DMS53 treated with DMSO at 0.1 percent for 48 hours (cell line): Measurements from ENCODE around the gene KRTAP20-2.

Experiments
- DNase-seq: peaks from one replicate; lab custom pipeline; 2025; ENCODE audit not compliant: unreplicated experiment; lab: John Stamatoyannopoulos, UW

KRTAP20-2 gene

GRCh38 chr21:30672985-30673650, 38.1 kb downstream of the KRTAP20-2 start:
- no peak for DNase-seq

GRCh38 chr21:30674312-30674711, 39.3 kb downstream of the KRTAP20-2 start:
- DNase-seq, result no peak

- no peak for DNase-seq
Observed at GRCh38 chr21:30676737-30677136, 41.7 kb downstream of the KRTAP20-2 start.

GRCh38 chr21:30680586-30680985, 45.6 kb downstream of the KRTAP20-2 start:
- no peak for DNase-seq

- no peak for DNase-seq
Observed at GRCh38 chr21:30684506-30684905, 49.5 kb downstream of the KRTAP20-2 start.
